Measurements from ENCODE around the gene CALHM1. TPM values are rescaled to one million over a fixed set of nuclear protein-coding genes. Genes with fewer than 3 reads are reported as not detected.
A peak's percentile ranks its signal among the peaks of the same experiment; 100 is the strongest.

The CALHM1 gene
- total RNA-seq, 4 donors from 2014 or later, result not detected

- Histone ChIP-seq H3K27ac (no peak overlapping the region), H3K27me3 (peaks cover 16% of the 10 kb centered on the region), H3K9me3 (no peaks in the 10 kb centered on the region), H3K36me3 (no peaks in the 10 kb centered on the region), H3K4me3 (replicated peaks in 1 of 3) (no peak overlapping the region), H3K4me1 (peaks cover 0 to 16% of the 10 kb centered on the region in 2 donors)
- 84 to 91% methylated on average over 8 of the region's 8 CpGs for WGBS, 2 donors
- no peak for DNase-seq
- TF ChIP-seq POLR2A (IDR thresholded peaks at IDR 0.05) (no peak), CTCF (IDR thresholded peaks at IDR 0.05) (no peak)
- intact Hi-C loops (cut with DNase I), result no loop called here
These were observed 38.6 kb upstream of the CALHM1 start for GRCh38 chr10:103497161-103497915.

GRCh38 chr10:103495321-103495720, 36.6 kb upstream of the CALHM1 start:
- H3K4me3 ChIP-seq (replicated peaks in 1 of 3), result no peak overlapping the region
- peaks cover 0 to 16% of the 10 kb centered on the region in 2 donors for H3K4me1 ChIP-seq
- intact Hi-C loops (cut with DNase I), result no loop called here
- H3K36me3 ChIP-seq, result no peaks in the 10 kb centered on the region
- DNase-seq, result no peak
- peaks cover 16% of the 10 kb centered on the region for H3K27me3 ChIP-seq
- H3K9me3 ChIP-seq, result no peaks in the 10 kb centered on the region
- no peak for TF ChIP-seq CTCF (IDR thresholded peaks at IDR 0.05)
- no peak for TF ChIP-seq POLR2A (IDR thresholded peaks at IDR 0.05)
- WGBS, 2 donors, result 86 to 90% methylated on average over 3 of the region's 3 CpGs
- H3K27ac ChIP-seq, result no peak overlapping the region

GRCh38 chr10:103493916-103494877, 35.5 kb upstream of the CALHM1 start:
- Histone ChIP-seq H3K4me3 (replicated peaks in 1 of 3) (peak overlapping the region in 1 of 3 donors; percentile 42), H3K9me3 (no peaks in the 10 kb centered on the region), H3K36me3 (no peaks in the 10 kb centered on the region), H3K4me1 (peaks cover 0 to 16% of the 10 kb centered on the region in 2 donors), H3K27ac (no peak overlapping the region), H3K27me3 (peaks cover 16% of the 10 kb centered on the region)
- no peak for DNase-seq
- intact Hi-C loops (cut with DNase I), result no loop called here
- WGBS, 2 donors, result 3 to 5% methylated on average over 5 to 13 of the region's 92 CpGs
- no peak for TF ChIP-seq POLR2A (IDR thresholded peaks at IDR 0.05)
- no peak for TF ChIP-seq CTCF (IDR thresholded peaks at IDR 0.05)

GRCh38 chr10:103493362-103493915, 34.7 kb upstream of the CALHM1 start, which contains the start of gene NEURL1:
NEURL1 (plus strand) TSS chr10:103493705; CDS start chr10:103494388, 683 bp downstream.
- no peak for TF ChIP-seq POLR2A (IDR thresholded peaks at IDR 0.05)
- TF ChIP-seq CTCF (IDR thresholded peaks at IDR 0.05), result no peak
- intact Hi-C loops (cut with DNase I), result no loop called here
- Histone ChIP-seq H3K36me3 (no peaks in the 10 kb centered on the region), H3K4me1 (peaks cover 0 to 16% of the 10 kb centered on the region in 2 donors), H3K4me3 (replicated peaks in 1 of 3) (peak within 1 kb of the TSS in 1 of 3 donors; percentile 42), H3K27ac (no peak within 1 kb of the TSS), H3K9me3 (no peaks in the 10 kb centered on the region), H3K27me3 (peaks cover 16% of the 10 kb centered on the region)
- 3 to 10% methylated on average over 14 to 41 of the region's 65 CpGs for WGBS, 2 donors
- peak in 1 of 2 donors; percentile 16 for DNase-seq

All from thyroid gland (tissue), 4 donors.